Measurements from ENCODE around the gene MTAP.
"Not testable (repeated sequence)": the region's sequence is repeated elsewhere in the genome, so short reads cannot be mapped to it uniquely, and the experiment has no call there.

The MTAP gene

DNA sequence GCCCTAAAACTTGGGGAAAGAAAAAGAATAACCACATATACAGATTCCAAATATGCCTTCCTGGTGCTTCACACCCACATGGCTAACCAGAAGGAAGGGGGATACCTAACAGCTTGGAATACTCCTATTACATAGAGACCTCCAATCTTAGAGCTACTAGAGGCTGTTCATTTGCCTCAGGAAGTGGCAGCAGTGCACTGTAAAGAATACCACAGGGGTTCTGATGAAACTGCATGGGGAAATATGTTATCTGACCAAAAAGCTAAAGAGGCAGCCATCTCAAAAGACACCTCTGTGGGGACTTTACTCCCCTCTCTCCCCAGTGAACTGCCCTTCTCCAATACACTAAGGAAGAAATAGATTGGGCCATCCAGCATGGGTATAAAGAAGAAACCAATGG is 125.3 kb downstream of the MTAP start:
- no peak for DNase-seq

GRCh38 chr9:21931428-21931827 is 129.0 kb downstream of the MTAP start:
- no peak for DNase-seq

DNA sequence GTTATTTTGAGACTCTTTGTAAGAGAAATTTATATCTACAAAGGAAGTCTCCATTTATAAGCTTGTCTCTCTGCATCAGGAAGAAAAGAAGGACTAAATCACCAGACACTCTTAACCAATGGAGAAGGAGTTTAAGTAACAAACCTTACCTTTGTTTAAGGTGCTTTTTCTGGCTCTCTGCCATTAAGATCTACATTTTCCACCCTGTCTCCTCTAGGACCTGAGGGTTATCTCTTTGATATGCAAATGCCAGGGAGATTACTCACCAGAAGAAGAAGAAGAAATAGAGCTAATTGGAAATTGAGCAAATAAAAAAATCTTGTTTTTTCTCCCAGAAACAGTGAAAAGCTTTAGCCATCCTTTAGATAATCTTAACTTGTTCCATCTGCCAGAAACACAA is 130.8 kb downstream of the MTAP start:
- no peak for DNase-seq

DNA sequence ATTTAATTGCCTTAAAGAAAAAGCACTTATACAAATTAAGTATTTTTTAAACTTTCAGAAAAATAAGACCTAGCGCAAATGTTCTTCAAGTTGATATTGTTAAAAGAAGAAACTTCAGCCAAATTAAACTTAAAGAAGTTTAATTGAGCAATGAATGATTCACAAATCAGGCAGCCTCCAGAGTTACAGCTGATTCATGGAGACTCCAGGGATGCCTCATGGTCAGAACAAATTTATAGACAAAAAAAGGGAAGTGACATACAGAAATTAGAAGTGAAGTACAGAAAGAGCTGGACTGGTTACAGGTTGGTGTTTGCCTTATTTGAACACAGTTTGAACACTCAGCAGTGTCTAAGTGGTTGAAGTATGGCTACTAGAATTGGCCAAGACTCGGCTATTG is 131.4 kb downstream of the MTAP start:
- peak; percentile 6 for DNase-seq

GRCh38 chr9:21935631-21936030 is 133.2 kb downstream of the MTAP start:
- no peak for DNase-seq

DNA sequence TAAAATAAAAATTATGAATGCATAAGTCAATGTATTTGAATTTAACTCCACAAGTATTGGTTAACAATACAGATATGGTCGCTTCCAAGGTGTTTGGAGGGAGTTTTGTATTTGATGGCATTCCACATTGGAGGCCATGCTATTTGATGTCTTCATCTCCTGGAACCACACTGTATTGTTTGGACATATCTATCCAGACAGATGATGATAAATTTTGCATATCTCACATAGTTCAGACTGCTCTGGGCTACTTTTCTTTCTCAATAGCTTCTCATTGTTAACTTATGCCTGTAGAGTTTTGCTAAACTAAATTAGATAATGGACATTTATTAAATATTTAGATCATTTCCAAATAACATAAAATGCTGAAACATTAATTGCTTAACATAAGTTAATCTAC is 133.7 kb downstream of the MTAP start:
- DNase-seq = no peak

GRCh38 chr9:21941337-21941995 is 139.0 kb downstream of the MTAP start:
- DNase-seq = no peak

- no peak for DNase-seq
These were observed 141.0 kb downstream of the MTAP start for GRCh38 chr9:21943464-21943863.

GRCh38 chr9:21945606-21946005 is 143.2 kb downstream of the MTAP start:
- DNase-seq = no peak

DNA sequence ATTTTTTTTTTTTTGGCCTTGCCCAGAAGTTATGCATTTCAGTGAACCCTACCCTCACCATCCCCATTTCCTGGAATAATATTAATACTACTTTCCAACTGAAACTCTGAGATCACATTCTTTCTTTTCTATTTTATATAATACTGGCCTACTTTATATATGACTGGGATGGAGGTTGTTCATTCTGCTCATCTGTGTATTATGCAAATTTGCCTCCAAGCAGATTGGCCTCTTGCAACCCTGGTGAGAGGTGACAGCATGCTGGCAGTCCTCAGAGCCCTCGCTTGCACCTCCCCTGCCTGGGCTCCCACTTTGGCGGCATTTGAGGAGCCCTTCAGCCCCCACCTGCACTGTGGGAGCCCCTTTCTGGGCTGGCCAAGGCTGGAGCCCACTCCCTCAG is 156.4 kb downstream of the MTAP start:
- no peak for DNase-seq

GRCh38 chr9:21959268-21959667 is 156.8 kb downstream of the MTAP start:
- DNase-seq = not testable (repeated sequence)

GRCh38 chr9:21961569-21961968 is 159.1 kb downstream of the MTAP start:
- no peak for DNase-seq

- no peak for DNase-seq
These were observed 162.5 kb downstream of the MTAP start for GRCh38 chr9:21964925-21965385.

DNA sequence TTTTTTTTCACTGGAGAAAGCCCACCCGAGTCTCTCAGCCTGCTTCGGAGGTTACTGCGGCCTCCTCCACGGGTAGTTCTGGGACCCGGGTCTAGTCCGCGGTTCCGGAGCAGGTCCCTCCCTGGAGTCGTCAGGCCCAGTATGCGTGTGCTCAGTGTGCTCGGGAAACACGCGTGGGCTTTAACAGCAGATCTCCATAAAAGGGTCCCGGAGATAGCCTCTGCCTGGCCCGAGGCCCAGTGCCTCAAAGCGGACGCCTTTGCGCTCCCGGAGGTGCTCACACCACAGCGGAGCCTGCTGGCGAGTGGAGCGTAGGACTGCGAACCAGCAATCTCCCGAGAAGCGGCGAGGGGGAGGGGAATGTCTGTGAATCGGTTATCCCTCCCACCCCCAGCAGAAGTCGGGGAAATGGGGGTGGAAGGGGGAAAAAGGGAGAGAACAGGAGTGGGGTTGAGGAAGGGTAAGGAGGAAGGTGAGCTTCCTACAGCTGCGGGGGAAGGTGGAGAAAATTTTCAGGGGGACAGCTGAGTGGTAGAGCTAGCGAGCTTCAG is 163.0 kb downstream of the MTAP start:
- peak; percentile 70 for DNase-seq

DNA sequence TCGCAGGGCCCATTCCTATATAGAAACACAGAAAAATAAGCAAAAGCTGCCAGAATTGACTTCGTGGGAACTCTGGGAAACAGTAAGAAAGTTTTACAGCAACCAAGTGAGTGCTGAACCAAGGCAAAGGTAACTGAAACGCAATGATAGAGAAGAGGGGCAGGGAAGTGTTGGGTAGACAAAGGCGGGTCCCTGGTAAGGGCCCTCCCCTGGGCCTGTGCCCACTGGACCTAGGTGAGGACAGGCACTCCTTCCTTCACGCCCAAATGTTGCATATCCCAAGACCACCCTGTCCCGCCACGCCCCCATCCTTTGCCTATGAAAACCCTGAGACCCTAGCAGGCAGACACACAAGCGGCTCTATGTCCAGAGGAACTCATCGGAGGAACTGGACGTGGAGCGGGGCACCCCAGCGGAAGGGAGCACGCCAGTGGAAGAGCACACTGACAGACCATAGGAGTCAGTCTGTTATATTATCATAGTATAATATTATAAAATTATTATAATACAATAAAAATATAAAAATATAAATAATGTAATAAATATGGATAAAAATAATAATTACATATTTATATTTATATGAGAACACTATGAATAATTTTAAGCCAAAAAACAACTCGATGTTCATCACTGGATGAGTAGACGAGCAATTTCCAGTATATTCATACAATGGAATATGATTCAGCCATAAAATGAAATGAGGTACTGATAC is 163.9 kb downstream of the MTAP start:
- no peak for DNase-seq

DNA sequence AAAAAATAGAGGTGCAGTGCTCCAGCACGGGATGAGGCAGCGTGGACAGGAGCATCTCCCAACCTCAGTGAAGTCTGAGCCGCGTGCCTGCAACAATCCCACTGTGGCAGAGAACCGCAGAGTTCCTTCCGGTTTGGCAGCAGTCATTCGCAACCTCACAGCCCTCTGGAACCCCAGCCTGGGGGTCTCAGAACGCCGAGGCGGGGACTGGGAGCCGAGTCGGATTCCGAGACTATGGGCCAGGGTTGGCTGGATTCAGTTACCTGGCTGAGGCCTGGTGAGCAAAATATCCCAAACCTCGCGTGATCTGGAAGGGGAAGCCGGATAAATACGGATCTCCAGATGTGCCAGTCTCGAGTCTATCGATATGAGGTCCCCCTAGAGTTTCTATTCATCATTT is 164.7 kb downstream of the MTAP start:
- DNase-seq = no peak

DNA sequence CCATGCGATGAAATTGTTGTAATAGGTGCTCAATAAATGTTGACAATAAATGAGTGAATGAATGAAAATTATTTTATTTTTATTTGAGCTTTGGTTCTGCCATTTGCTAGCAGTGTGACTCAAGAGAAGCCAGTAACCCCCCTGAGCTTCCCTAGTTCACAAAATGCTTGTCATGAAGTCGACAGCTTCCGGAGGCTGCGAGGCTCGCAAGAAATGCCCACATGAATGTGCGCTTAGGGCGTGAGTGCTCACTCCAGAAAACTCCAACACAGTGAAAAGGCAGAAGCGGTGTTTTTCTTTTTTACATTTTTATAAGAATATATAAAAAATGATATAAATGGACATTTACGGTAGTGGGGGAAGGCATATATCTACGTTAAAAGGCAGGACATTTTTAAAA is 165.3 kb downstream of the MTAP start:
- no peak for DNase-seq

- peak; percentile 26 for DNase-seq
These were observed 166.0 kb downstream of the MTAP start for GRCh38 chr9:21968331-21969010.

DNA sequence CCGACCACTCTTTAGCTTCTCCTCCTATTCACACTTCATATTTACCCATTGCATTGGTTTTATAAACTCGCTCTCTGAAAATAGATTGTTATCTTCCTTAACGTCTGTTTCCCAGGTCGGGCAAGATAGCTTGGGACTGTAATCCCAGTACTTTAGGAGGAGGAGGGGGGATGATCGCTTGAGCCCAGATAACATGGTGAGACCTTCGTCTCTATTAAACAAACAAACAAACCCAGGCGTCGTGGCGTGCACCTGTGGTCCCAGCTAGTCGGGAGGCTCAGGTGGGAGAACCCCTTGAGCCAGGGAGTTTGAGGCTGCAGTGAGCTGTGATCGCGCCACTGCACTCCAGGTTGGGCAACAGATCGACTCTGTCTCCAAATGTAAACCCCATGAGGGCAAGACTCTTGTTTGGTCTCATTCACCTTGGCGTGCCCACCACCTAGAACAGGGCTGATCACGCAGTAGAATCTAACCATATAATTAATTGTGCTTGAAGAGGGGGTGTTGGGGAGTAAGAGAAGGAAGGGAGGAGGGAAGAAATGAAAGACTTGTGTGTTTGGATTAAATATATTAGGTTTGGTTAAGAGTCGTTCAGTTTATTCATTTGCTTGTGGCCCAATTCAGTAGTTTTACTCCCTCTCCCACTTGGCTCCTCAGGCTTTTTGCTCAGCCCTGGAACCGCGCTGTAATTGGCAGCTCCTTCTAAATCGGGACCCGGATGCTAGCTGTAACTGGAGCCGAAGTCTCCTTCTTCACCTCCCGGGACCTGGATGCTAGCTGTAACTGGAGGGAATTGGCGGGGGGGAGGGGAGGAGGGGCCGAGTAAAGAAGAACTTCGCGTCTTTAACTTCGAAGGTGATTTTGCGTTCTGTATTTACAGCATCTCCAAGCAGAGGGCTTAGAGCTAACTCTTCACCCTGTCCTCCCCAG is 166.8 kb downstream of the MTAP start:
- no peak for DNase-seq

GRCh38 chr9:21969951-21970799 is 167.7 kb downstream of the MTAP start:
- no peak for DNase-seq
